ENCODE data around the gene USP49. TPM values are rescaled to one million over a fixed set of nuclear protein-coding genes. Genes with fewer than 3 reads are reported as not detected.

Gene USP49
- total and polyA plus RNA-seq, 2 of the 4 experiments (the other 2 are of a cell fraction), result 1.4 to 2.1 TPM

DNA sequence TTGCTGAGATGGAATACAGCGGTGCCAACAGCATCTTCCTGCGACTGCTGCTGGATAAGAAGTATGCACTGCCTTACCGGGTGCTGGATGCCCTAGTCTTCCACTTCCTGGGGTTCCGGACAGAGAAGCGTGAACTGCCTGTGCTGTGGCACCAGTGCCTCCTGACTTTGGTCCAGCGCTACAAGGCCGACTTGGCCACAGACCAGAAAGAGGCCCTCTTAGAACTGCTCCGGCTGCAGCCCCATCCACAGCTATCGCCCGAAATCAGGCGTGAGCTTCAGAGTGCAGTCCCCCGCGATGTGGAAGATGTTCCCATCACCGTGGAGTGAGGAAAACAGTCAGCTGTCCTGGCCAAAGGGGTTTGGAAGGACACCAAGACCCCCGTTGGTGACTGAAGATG is 37.2 kb upstream of the USP49 start:
- in situ Hi-C loops (cut with MboI; ENCODE audit: low sequenced_read_pairs), result loop anchor here (5.0 to 10.0 kb wide), 2 partner anchors 85 to 148 kb away; partner anchors contain the start of genes PRICKLE4 and TOMM6
- WGBS, 2 experiments (ENCODE audit: extremely low coverage in 2 of 2, insufficient read length in 1 of 2), result 94% methylated on average over 13 of the region's 15 CpGs; no CpG with 5 or more reads in 1 of the 2 experiments
- no peak overlapping the region for H3K4ac ChIP-seq (ENCODE audit: low read depth, low read length)
- TF ChIP-seq RAD21 (IDR thresholded peaks at IDR 0.05; ENCODE audit: low read length) (no peak), NFE2L2 (IDR thresholded peaks at IDR 0.05; ENCODE audit: low read depth, low read length) (no peak), BHLHE40 (IDR thresholded peaks at IDR 0.05; ENCODE audit: low read depth, low read length) (no peak), CHD1 (IDR thresholded peaks at IDR 0.05; ENCODE audit: low read depth, low read length) (no peak), RFX5 (IDR thresholded peaks at IDR 0.05; ENCODE audit: low read depth, low read length) (no peak), MAZ (IDR thresholded peaks at IDR 0.05; ENCODE audit: borderline replicate concordance, low read depth, low read length) (no peak), CEBPB (IDR thresholded peaks at IDR 0.05; ENCODE audit: low read depth, low read length) (no peak), POLR2A (IDR thresholded peaks at IDR 0.05; ENCODE audit: low read depth, low read length) (no peak), FOS (IDR thresholded peaks at IDR 0.05; ENCODE audit: low read depth, low read length) (no peak), RCOR1 (IDR thresholded peaks at IDR 0.05; ENCODE audit: insufficient replicate concordance, low read length) (no peak), ELK1 (IDR thresholded peaks at IDR 0.05; ENCODE audit: borderline replicate concordance, low read depth, low read length) (no peak), MXI1 (IDR thresholded peaks at IDR 0.05; ENCODE audit: borderline replicate concordance, low read depth, low read length) (no peak), MAFK (IDR thresholded peaks at IDR 0.05; ENCODE audit: low read depth, low read length) (no peak)
- TF ChIP-seq, protein P1, sequence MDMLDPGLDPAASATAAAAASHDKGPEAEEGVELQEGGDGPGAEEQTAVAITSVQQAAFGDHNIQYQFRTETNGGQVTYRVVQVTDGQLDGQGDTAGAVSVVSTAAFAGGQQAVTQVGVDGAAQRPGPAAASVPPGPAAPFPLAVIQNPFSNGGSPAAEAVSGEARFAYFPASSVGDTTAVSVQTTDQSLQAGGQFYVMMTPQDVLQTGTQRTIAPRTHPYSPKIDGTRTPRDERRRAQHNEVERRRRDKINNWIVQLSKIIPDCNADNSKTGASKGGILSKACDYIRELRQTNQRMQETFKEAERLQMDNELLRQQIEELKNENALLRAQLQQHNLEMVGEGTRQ (IDR thresholded peaks at IDR 0.05; ENCODE audit: low read depth, low read length), result no peak
- H3K27ac ChIP-seq (ENCODE audit: insufficient read depth, low read length), result no peak overlapping the region
- H3K4me3 ChIP-seq (ENCODE audit: insufficient read depth, low read depth, low read length), result no peak overlapping the region
- no peak overlapping the region for H3K4me2 ChIP-seq (ENCODE audit: low read depth, low read length)
- H3K36me3 ChIP-seq (ENCODE audit: control insufficient read depth, insufficient read depth, low read length), result peaks cover 70% of the 10 kb centered on the region
- ATAC-seq (ENCODE audit: low read depth) (no peak), DNase-seq (no peak)
- no peak overlapping the region for H2BK15ac ChIP-seq (ENCODE audit: low read depth, low read length)
- no peaks in the 10 kb centered on the region for H3K9me1 ChIP-seq (ENCODE audit: insufficient read depth, low read length)
- H2BK120ac ChIP-seq (ENCODE audit: low read depth, low read length), result no peak overlapping the region
- H2BK20ac ChIP-seq (ENCODE audit: low read depth, low read length), result no peak overlapping the region
- no peak overlapping the region for H4K8ac ChIP-seq (ENCODE audit: low read depth in 2 of 2, low read length in 2 of 2)
- BruUV-seq (replicated peaks), result no TSS peak
- no peak overlapping the region for H4K5ac ChIP-seq (ENCODE audit: low read depth, low read length)
- CTCF ChIA-PET, result no interaction called here
- H3K4me1 ChIP-seq (ENCODE audit: control insufficient read depth, insufficient read depth, low read length), result peaks cover 3% of the 10 kb centered on the region; the same call in 1 of the 2 replicates
- no peak overlapping the region for H2AK5ac ChIP-seq (ENCODE audit: low read depth, low read length)
- no peak overlapping the region for H2AK9ac ChIP-seq (replicated peaks; ENCODE audit: low read depth, low read length, poor library complexity)
- no peak overlapping the region for H3K9ac ChIP-seq (ENCODE audit: low read depth, low read length)
- no peak overlapping the region for H3K56ac ChIP-seq (ENCODE audit: extremely low read depth, insufficient read depth, low read length)
- H3K14ac ChIP-seq (replicated peaks; ENCODE audit: low read depth, low read length), result no peak overlapping the region
- dilution Hi-C loops (cut with HindIII; ENCODE audit: low sequenced_read_pairs, unreplicated experiment), result no loop called here
- no peak overlapping the region for H3K23ac ChIP-seq (ENCODE audit: low read depth, low read length)
- H3K18ac ChIP-seq (ENCODE audit: low read depth, low read length), result no peak overlapping the region
- POLR2A ChIA-PET (ENCODE audit: unreplicated experiment), result no interaction called here
- H2BK5ac ChIP-seq (ENCODE audit: low read depth, low read length, poor library complexity, severe bottlenecking), result no peak overlapping the region
- no peak overlapping the region for H2AFZ ChIP-seq (replicated peaks; ENCODE audit: low read length, poor library complexity)
- no peak overlapping the region for H4K91ac ChIP-seq (ENCODE audit: insufficient read depth, low read depth, low read length)
- no peaks in the 10 kb centered on the region for H3K9me3 ChIP-seq (ENCODE audit: control insufficient read depth, insufficient read depth, low read length)
- peaks cover 32 to 55% of the 10 kb centered on the region in 2 experiments for H3K79me1 ChIP-seq (ENCODE audit: low read depth in 1 of 2, low read length in 2 of 2)
- intact Hi-C loops (cut with micrococcal nuclease), result no loop called here
- H3K27me3 ChIP-seq (ENCODE audit: control insufficient read depth, insufficient read depth, low read length), result no peaks in the 10 kb centered on the region
- H4K20me1 ChIP-seq (ENCODE audit: insufficient read depth, low read length), result peaks cover 39% of the 10 kb centered on the region

Data from IMR-90 (cell line).